ENCODE results near the gene TCF4.

DNA sequence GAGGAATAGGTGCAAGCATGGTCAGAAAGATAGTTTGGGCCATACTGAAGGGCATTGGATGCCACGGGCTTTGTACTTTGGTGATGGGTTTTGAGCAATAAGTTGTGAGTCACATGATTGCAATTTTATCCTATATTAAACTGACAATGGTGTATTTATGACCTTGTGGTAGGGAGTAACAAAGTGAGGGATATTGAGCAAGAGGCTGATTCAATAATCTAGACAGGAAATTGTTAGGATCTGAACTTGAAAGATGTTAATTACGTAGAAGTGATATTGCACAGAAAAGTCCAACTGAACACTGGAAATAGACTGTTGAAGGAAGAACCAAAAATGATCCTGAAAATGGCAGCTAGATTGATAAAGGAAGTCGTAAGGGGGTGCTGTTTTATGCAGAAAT is 46.6 kb upstream of the TCF4 start:
- TF ChIP-seq, protein P1, sequence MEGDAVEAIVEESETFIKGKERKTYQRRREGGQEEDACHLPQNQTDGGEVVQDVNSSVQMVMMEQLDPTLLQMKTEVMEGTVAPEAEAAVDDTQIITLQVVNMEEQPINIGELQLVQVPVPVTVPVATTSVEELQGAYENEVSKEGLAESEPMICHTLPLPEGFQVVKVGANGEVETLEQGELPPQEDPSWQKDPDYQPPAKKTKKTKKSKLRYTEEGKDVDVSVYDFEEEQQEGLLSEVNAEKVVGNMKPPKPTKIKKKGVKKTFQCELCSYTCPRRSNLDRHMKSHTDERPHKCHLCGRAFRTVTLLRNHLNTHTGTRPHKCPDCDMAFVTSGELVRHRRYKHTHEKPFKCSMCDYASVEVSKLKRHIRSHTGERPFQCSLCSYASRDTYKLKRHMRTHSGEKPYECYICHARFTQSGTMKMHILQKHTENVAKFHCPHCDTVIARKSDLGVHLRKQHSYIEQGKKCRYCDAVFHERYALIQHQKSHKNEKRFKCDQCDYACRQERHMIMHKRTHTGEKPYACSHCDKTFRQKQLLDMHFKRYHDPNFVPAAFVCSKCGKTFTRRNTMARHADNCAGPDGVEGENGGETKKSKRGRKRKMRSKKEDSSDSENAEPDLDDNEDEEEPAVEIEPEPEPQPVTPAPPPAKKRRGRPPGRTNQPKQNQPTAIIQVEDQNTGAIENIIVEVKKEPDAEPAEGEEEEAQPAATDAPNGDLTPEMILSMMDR (conservative IDR thresholded peaks at IDR 0.05; ENCODE audit: low read length), result no peak
- TF ChIP-seq EZH2phosphoT487 (IDR thresholded peaks at IDR 0.05; ENCODE audit: borderline replicate concordance, low read depth, low read length), result no peak

All from OCI-LY7 (cell line).